GM21737 (cell line): ENCODE measurements around the gene ALKBH6.
A peak's percentile ranks its signal among the peaks of the same experiment; 100 is the strongest.

Experiments
- ATAC-seq: cut with Tn5 transposase; IDR thresholded peaks from one replicate; pipeline ENCODE4 v1.9.1; 2021; ENCODE audit warnings: mild to moderate bottlenecking, moderate library complexity; ENCODE audit not compliant: unreplicated experiment

Gene ALKBH6

GRCh38 chr19:36030264-36031148, 16.5 kb upstream of the ALKBH6 start:
- ATAC-seq = no peak

GRCh38 chr19:36028313-36029041, 14.5 kb upstream of the ALKBH6 start:
- no peak for ATAC-seq

GRCh38 chr19:36027696-36028095, 13.7 kb upstream of the ALKBH6 start:
- ATAC-seq = no peak

- no peak for ATAC-seq
Measured at GRCh38 chr19:36026091-36026876, 12.3 kb upstream of the ALKBH6 start.

- no peak for ATAC-seq
Measured at GRCh38 chr19:36025541-36025940, 11.5 kb upstream of the ALKBH6 start.

- ATAC-seq = no peak
Measured at GRCh38 chr19:36023432-36023831, 9.4 kb upstream of the ALKBH6 start.

GRCh38 chr19:36019061-36019670, 5.2 kb upstream of the ALKBH6 start:
- no peak for ATAC-seq

- no peak for ATAC-seq
Measured at GRCh38 chr19:36013280-36014011, 567 bp downstream of the ALKBH6 start.

- no peak for ATAC-seq
Measured at GRCh38 chr19:36010402-36010801, 3.6 kb downstream of the ALKBH6 start.

GRCh38 chr19:36009633-36010379, 4.2 kb downstream of the ALKBH6 start:
- ATAC-seq = no peak

- no peak for ATAC-seq
Measured at GRCh38 chr19:36009220-36009619, 4.8 kb downstream of the ALKBH6 start.

GRCh38 chr19:36008336-36008978, 5.6 kb downstream of the ALKBH6 start, which contains the start of gene SYNE4:
Gene SYNE4 (minus strand): TSS chr19:36008813. CDS start chr19:36008681, 132 bp downstream.
- no peak for ATAC-seq

- no peak for ATAC-seq
Measured at GRCh38 chr19:36006955-36007354, 7.1 kb downstream of the ALKBH6 start.

GRCh38 chr19:36003284-36003683, 10.7 kb downstream of the ALKBH6 start:
- no peak for ATAC-seq

- ATAC-seq = no peak
Measured at GRCh38 chr19:36001605-36002004, 12.4 kb downstream of the ALKBH6 start.

- ATAC-seq = no peak
Measured at GRCh38 chr19:35996777-35997176, 17.2 kb downstream of the ALKBH6 start.

GRCh38 chr19:35995048-35995993, 18.7 kb downstream of the ALKBH6 start, which contains the start of gene SDHAF1:
Gene SDHAF1 (plus strand): TSS chr19:35995188. CDS start chr19:35995275, 87 bp downstream.
- ATAC-seq = peak; percentile 78
